K562 (cell line): ENCODE measurements around the gene FGD6. TPM values are rescaled to one million over a fixed set of nuclear protein-coding genes. Genes with fewer than 3 reads are reported as not detected.

Experiments
- ARID3B ChIP-seq: fragments of 250-450 bp; sonication (Bioruptor Pico); IDR thresholded peaks from 2 replicates; pipeline ENCODE4 v1.4.0; 2020; ENCODE audit warnings: borderline replicate concordance
- CREB3 ChIP-seq: fragments of 450-650 bp; conservative IDR thresholded peaks from 2 replicates; pipeline ENCODE4 v1.6.1; 2016; ENCODE audit warnings: missing genetic modification characterization, low read depth, mild to moderate bottlenecking, missing compliant biosample characterization, moderate library complexity
- E2F1 ChIP-seq: sonication (generic); formaldehyde crosslinking; IDR thresholded peaks from 2 replicates; pipeline ENCODE4 v1.8.1; 2023; ENCODE audit warnings: mild to moderate bottlenecking, missing genetic modification reagents, moderate library complexity
- GTF2E2 ChIP-seq: fragments of 200-800 bp; sonication (Bioruptor generic); IDR thresholded peaks from 2 replicates; pipeline ENCODE4 v1.6.1; 2016; ENCODE audit warnings: missing genetic modification characterization, missing compliant biosample characterization
- HES1 ChIP-seq: fragments of 450-650 bp; IDR thresholded peaks from 2 replicates; pipeline ENCODE4 v1.6.1; 2016; ENCODE audit warnings: low read depth, mild to moderate bottlenecking, moderate library complexity
- ID3 ChIP-seq, 2 experiments: fragments of 250-450 bp in 1 of 2; fragments of 450-650 bp in 1 of 2; sonication (Bioruptor Pico) in 1 of 2; IDR thresholded peaks; 2 replicates each; pipeline versions ENCODE4 v1.6.1 to v1.8.0; 2016 to 2021; ENCODE audit warnings: mild to moderate bottlenecking in 2 of 2, moderate library complexity in 2 of 2, missing compliant biosample characterization in 1 of 2, missing genetic modification characterization in 1 of 2
- JUN ChIP-seq, 2 experiments: sonication (generic) in 1 of 2; formaldehyde crosslinking in 1 of 2; IDR thresholded peaks; 2 replicates each; pipeline versions ENCODE4 v1.6.1 to v1.8.0; 2012 to 2022; ENCODE audit warnings: borderline replicate concordance in 2 of 2, mild to moderate bottlenecking in 2 of 2, improper control_type of control experiment in 1 of 2, low read depth in 1 of 2, low read length in 1 of 2, missing genetic modification reagents in 1 of 2
- MCM5 ChIP-seq: fragments of 450-650 bp; IDR thresholded peaks from 2 replicates; pipeline ENCODE4 v1.6.1; 2016; ENCODE audit warnings: low read depth
- NR2C1 ChIP-seq, 2 experiments: fragments of 450-650 bp; IDR thresholded peaks; 2 replicates each; pipeline ENCODE4 v1.6.1; 2017; ENCODE audit warnings: mild to moderate bottlenecking in 2 of 2, antibody characterized with exemption in 1 of 2, inconsistent platforms in 1 of 2, missing compliant biosample characterization in 1 of 2, missing genetic modification characterization in 1 of 2
- POLR2B ChIP-seq: fragments of 450-650 bp; IDR thresholded peaks from 2 replicates; pipeline ENCODE4 v1.6.1; 2018; ENCODE audit warnings: low read depth; ENCODE audit not compliant: partially characterized antibody
- RB1 ChIP-seq: fragments of 450-650 bp; IDR thresholded peaks from 2 replicates; pipeline ENCODE4 v1.6.1; 2017; ENCODE audit warnings: low read depth, mild to moderate bottlenecking
- SIX5 ChIP-seq, 2 experiments: IDR thresholded peaks; 2 replicates each; pipeline ENCODE4 v1.6.1; 2011; ENCODE audit warnings: low read length in 2 of 2, borderline replicate concordance in 1 of 2, low read depth in 1 of 2, mild to moderate bottlenecking in 1 of 2, moderate library complexity in 1 of 2; ENCODE audit not compliant: insufficient read depth in 1 of 2
- SP2 ChIP-seq: IDR thresholded peaks from 2 replicates; pipeline ENCODE4 v1.6.1; 2011; ENCODE audit warnings: mild to moderate bottlenecking, low read depth, low read length, moderate library complexity; ENCODE audit not compliant: poor library complexity, severe bottlenecking; ENCODE audit errors: extremely low read depth
- SRF ChIP-seq, 2 experiments: fragments of 250-450, 450-650 bp in 1 of 2; sonication (Bioruptor Pico) in 1 of 2; sonication (generic) in 1 of 2; formaldehyde crosslinking; IDR thresholded peaks; 2 replicates each; pipeline versions ENCODE4 v1.5.0 to v1.5.1; 2020 to 2022; ENCODE audit warnings: mild to moderate bottlenecking in 1 of 2, missing genetic modification reagents in 1 of 2
- ZBTB1 ChIP-seq: sonication (generic); formaldehyde crosslinking; IDR thresholded peaks from 2 replicates; pipeline ENCODE4 v1.8.1; 2023; ENCODE audit warnings: missing genetic modification reagents, low read depth, mild to moderate bottlenecking, borderline replicate concordance
- ZBTB43 ChIP-seq: sonication (generic); formaldehyde crosslinking; IDR thresholded peaks from 2 replicates; pipeline ENCODE4 v1.8.0; 2023; ENCODE audit warnings: mild to moderate bottlenecking, missing genetic modification reagents
- ZZZ3 ChIP-seq: fragments of 450-650 bp; IDR thresholded peaks from 2 replicates; pipeline ENCODE4 v1.6.1; 2016; ENCODE audit warnings: antibody characterized with exemption, mild to moderate bottlenecking, moderate library complexity
- polyA plus RNA-seq, 8 experiments: library from polyadenylated mRNA; depleted of rRNA in 4 of 8; stranded (reverse) in 5 of 8; unstranded in 3 of 8; fragments of >200 nt; fragmentation: Nextera tagmentation in 2 of 8; fragmentation: Illumina TruSeq in 1 of 8; extraction: Ambion mirVana in 2 of 8; extraction: Trizol in 1 of 8; gene quantifications; 2 replicates each; pipeline versions ENCODE4 v1.2.1 to v1.2.3, GENCODE V29; 2011 to 2014; ENCODE audit warnings: inconsistent platforms in 1 of 8, missing spikeins in 1 of 8
- total RNA-seq, 7 experiments: library from RNA; depleted of rRNA in 6 of 7; stranded (reverse); fragments of >200 nt in 6 of 7; fragmentation: Illumina TruSeq in 2 of 7; extraction: Trizol in 2 of 7; gene quantifications; 2 replicates each; pipeline versions ENCODE4 v1.2.1 to v1.2.3, GENCODE V29; 2011 to 2021; ENCODE audit warnings: low replicate concordance in 1 of 7

Gene FGD6
- total and polyA plus RNA-seq, 9 of the 15 experiments (the other 6 are each of a cell fraction or from before 2014, with no cell fraction given), result 1.5 to 11.1 (median 5.8) TPM

GRCh38 chr12:95217377-95218149, at the start of gene FGD6, which contains the start of gene VEZT (continued):
- no peak for TF ChIP-seq ARID3B (CRISPR knock-in tag)
- TF ChIP-seq RB1, result peak; percentile 88
- no peak for TF ChIP-seq ID3 (CRISPR knock-in tag; IDR thresholded peaks at IDR 0.05)
- 0 out of 2 replicates have a peak, but pooled peaks have one; percentile 25 for TF ChIP-seq ID3 (tag; IDR thresholded peaks at IDR 0.05)
- TF ChIP-seq MCM5, result no peak
- peak; percentile 58; the same call in 1 of the 2 replicates for TF ChIP-seq E2F1 (CRISPR knock-in tag)
- peak; percentile 31; the same call in 1 of the 2 replicates for TF ChIP-seq ZBTB1 (CRISPR knock-in tag)
- TF ChIP-seq SRF (CRISPR knock-in tag; IDR thresholded peaks at IDR 0.05), result peak in 1 of 2 experiments; percentile 87; a peak in 2 of 4 replicates
- TF ChIP-seq CREB3 (tag), result no peak
- peak; percentile 70 for TF ChIP-seq SP2
- peak; percentile 34; the same call in 1 of the 2 replicates for TF ChIP-seq JUN (IDR thresholded peaks at IDR 0.05; ENCODE audit: borderline replicate concordance, low read depth, low read length)
- no peak for TF ChIP-seq JUN (CRISPR knock-in tag; IDR thresholded peaks at IDR 0.05; ENCODE audit: borderline replicate concordance)
- TF ChIP-seq SIX5 (IDR thresholded peaks at IDR 0.05; ENCODE audit: borderline replicate concordance in 1 of 2, insufficient read depth in 1 of 2, low read depth in 1 of 2, low read length in 2 of 2), result peak; percentile 82 to 88
- TF ChIP-seq NR2C1 (IDR thresholded peaks at IDR 0.05), result no peak
- peak; percentile 61 for TF ChIP-seq NR2C1 (tag; IDR thresholded peaks at IDR 0.05)
- peak; percentile 58; the same call in 1 of the 2 replicates for TF ChIP-seq HES1
- TF ChIP-seq ZZZ3, result no peak
- TF ChIP-seq GTF2E2 (tag), result peak; percentile 76; the same call in 1 of the 2 replicates
- TF ChIP-seq POLR2B, result peak; percentile 64
- TF ChIP-seq ZBTB43 (CRISPR knock-in tag), result no peak; the same call in none of the 2 replicates
